Subcutaneous adipose tissue (tissue), 4 donors: ENCODE measurements around the gene PLEKHG5. TPM values are rescaled to one million over a fixed set of nuclear protein-coding genes. Genes with fewer than 3 reads are reported as not detected.

Experiments
- CTCF ChIP-seq: fragments of 450-650 bp; IDR thresholded peaks from one replicate; pipeline ENCODE4 v1.5.1; 2016; ENCODE audit warnings: low read depth, mild to moderate bottlenecking, control low read depth, antibody characterized with exemption, moderate library complexity
- total RNA-seq, 4 donors: library from RNA; depleted of rRNA; stranded (reverse); fragments of >200 nt; gene quantifications; one replicate each; pipeline ENCODE4 v1.1.0, GENCODE V29; 2016

The PLEKHG5 gene
- total RNA-seq, 4 donors from 2014 or later, result 2.4 to 15.4 (median 3.6) TPM

GRCh38 chr1:6456800-6457466, 34.5 kb downstream of the PLEKHG5 start:
- no peak for TF ChIP-seq CTCF

DNA sequence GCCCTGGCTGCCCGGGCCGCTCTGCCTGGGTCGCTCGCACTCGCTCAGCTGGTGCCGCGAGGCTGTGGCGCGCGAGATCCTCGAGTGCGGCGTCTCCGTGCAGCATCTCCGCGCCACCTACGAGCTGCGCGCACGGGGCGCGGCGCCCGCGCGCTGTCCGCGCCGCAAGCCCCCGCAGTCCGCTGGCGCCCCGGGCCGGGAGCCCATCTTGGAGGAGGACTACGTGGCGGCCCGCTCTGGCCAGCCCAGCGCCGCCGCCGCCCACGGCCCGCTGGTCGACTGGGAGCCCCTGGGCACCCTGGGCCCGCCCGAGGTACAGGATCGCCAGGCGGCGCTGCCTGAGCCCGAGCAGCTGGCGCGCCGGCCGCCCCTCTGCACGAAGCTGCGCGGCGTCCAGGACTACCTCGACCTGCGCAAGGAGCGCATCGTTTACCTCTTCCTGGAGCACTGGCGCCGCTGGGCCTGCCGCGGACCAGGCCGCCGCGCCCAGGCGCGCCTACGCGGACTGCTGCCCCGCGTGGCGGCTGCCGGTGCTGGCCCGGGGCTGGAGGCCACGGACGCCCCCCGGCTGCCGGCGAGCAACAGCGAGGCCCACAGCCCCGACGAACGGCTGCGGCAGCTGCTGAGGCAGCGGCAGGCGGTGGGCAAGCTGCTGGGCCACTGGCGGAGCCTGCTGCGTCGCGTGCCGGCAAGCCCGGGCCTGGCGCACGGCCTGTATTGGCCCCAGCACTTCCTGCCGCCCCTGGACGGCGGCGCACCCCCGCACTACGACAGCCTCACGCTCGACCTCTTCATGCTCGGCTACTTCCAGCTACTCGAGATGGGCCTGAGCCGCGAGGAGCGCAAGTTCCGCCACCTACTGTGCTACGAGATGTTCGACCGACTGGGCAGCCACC, 36.4 kb downstream of the PLEKHG5 start:
- TF ChIP-seq CTCF, result no peak

GRCh38 chr1:6450943-6451373, 40.5 kb downstream of the PLEKHG5 start:
- TF ChIP-seq CTCF, result no peak

- no peak for TF ChIP-seq CTCF
Measured at GRCh38 chr1:6450005-6450450, 41.4 kb downstream of the PLEKHG5 start.

- TF ChIP-seq CTCF, result no peak
Measured at GRCh38 chr1:6448749-6449631, 42.5 kb downstream of the PLEKHG5 start.

DNA sequence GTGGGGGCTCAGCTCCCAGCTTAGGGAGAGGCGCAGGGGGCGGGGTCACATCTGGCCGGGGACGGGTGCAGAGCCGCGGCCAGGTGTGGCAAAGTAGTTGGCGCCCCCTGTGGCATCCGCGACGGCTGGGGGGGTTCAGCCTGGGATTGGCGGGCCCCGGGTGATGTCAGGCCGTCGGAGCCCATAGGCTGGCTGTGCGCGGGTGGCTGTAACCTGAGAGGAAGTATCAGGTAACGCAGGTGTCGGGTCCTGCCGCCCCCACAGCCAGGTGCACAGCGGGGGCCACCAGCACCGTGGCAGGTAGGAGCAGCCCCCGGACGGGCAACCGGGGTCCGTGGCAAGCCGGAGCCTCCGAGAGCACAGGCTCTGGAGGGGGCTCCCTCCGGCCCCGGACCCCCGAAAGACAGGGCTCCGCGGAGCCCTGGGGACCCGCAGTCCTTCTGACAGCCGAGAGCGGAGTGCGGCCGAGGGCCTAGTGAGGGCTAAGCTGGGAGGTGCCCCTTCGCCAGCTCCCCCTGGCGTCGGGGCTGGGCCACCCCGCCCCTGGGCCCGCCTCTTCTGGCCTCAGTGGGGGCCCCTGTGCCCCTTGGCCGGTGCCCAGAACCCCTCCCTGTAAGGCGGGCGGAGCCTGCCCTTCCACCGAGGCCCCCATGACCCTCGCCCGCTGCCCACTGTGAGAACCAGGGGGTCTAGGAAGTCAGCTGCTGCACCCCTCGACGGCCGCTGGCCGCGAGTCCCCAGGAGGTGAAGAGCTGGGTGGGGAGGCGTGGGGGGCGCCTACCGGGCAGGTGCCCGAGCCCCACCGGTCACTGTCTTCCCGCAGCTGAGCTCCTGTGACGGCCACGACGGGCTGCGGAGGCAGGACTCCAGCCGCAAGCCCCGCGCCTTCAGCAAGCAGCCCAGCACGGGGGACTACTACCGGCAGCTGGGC, 43.4 kb downstream of the PLEKHG5 start:
- no peak for TF ChIP-seq CTCF
